A673 (cell line): ENCODE data around the gene GAN.

Experiments
- CTCF ChIP-seq: fragments of 300-800, 200-600 bp; sonication (generic); conservative IDR thresholded peaks from 2 replicates; pipeline ENCODE4 v1.5.1; 2017; ENCODE audit warnings: low read depth, mild to moderate bottlenecking, antibody characterized with exemption, low read length, moderate library complexity, mixed read lengths
- EZH2 ChIP-seq: fragments of 200-600 bp; sonication (generic); IDR thresholded peaks from 2 replicates; pipeline ENCODE4 v1.6.1; 2017; ENCODE audit warnings: borderline replicate concordance, low read depth, mild to moderate bottlenecking, mixed read lengths, antibody characterized with exemption, low read length; ENCODE audit not compliant: poor library complexity, severe bottlenecking

GRCh38 chr16:81275064-81275532 lies 39.7 kb upstream of the GAN start:
- TF ChIP-seq CTCF, result no peak
- TF ChIP-seq EZH2, result no peak
